Suprapubic skin (tissue), 4 donors: Measurements from ENCODE around the gene PPM1A.

ENCODE experiments used
- CTCF ChIP-seq, 2 donors: fragments of 200-600 bp in 1 of 2; fragments of 450-650 bp in 1 of 2; sonication (generic) in 1 of 2; IDR thresholded peaks; one replicate each; pipeline ENCODE4 v1.5.1; 2016 to 2019; ENCODE audit warnings: antibody characterized with exemption in 2 of 2, mild to moderate bottlenecking in 1 of 2, moderate library complexity in 1 of 2
- EP300 ChIP-seq: sonication (generic); formaldehyde crosslinking; IDR thresholded peaks from one replicate; pipeline ENCODE4 v1.6.1; 2017; ENCODE audit warnings: antibody characterized with exemption
- POLR2A ChIP-seq, 2 donors: fragments of 450-650 bp; IDR thresholded peaks; one replicate each; pipeline ENCODE4 v1.6.1; 2017; ENCODE audit warnings: antibody characterized with exemption in 2 of 2, mild to moderate bottlenecking in 2 of 2, moderate library complexity in 2 of 2
- POLR2AphosphoS5 ChIP-seq, 3 donors: sonication (generic); formaldehyde crosslinking; IDR thresholded peaks; one replicate each; pipeline ENCODE4 v1.6.1; 2017; ENCODE audit warnings: antibody characterized with exemption in 3 of 3

GRCh38 chr14:60206249-60206670, 42.8 kb upstream of the PPM1A start:
- TF ChIP-seq POLR2A (IDR thresholded peaks at IDR 0.05) (no peak), CTCF (IDR thresholded peaks at IDR 0.05) (no peak), POLR2AphosphoS5 (IDR thresholded peaks at IDR 0.05) (no peak), EP300 (no peak)
